ENCODE data around the gene PCMT1. TPM values are rescaled to one million over a fixed set of nuclear protein-coding genes. Genes with fewer than 3 reads are reported as not detected.
"Not testable (repeated sequence)": the region's sequence is repeated elsewhere in the genome, so short reads cannot be mapped to it uniquely, and the experiment has no call there.

The PCMT1 gene
- total RNA-seq, 1 donor from 2014 or later, result 133 TPM

GRCh38 chr6:149852180-149852579 lies 102.6 kb downstream of the PCMT1 start:
- Histone ChIP-seq H3F3A (ENCODE audit: low read depth) (no peaks in the 10 kb centered on the region), H3K9ac (no peak overlapping the region), H4K20me1 (ENCODE audit: low read depth) (no peaks in the 10 kb centered on the region), H3K4me2 (no peak overlapping the region), H3K4me3 (no peak overlapping the region), H3K79me2 (ENCODE audit: low read depth) (no peaks in the 10 kb centered on the region), H3K27me3 (no peaks in the 10 kb centered on the region), H3K36me3 (no peaks in the 10 kb centered on the region), H3K9me3 (ENCODE audit: low read depth) (no peaks in the 10 kb centered on the region), H3K4me1 (no peaks in the 10 kb centered on the region), H2AFZ (replicated peaks) (no peak overlapping the region), H3K27ac (no peak overlapping the region)
- Mint-ChIP-seq H3K9me3 (no peaks in the 10 kb centered on the region), H3K4me3 (no peak overlapping the region), H3K27ac (no peak overlapping the region), H3K27me3 (ENCODE audit: insufficient read depth, low read depth) (peaks cover 2% of the 10 kb centered on the region), H3K36me3 (peaks cover 13% of the 10 kb centered on the region), H3K4me1 (peaks cover 13% of the 10 kb centered on the region)
- no peak for DNase-seq (ENCODE audit: low spot score)
- no peak for TF ChIP-seq CTCF (IDR thresholded peaks at IDR 0.05)

DNA sequence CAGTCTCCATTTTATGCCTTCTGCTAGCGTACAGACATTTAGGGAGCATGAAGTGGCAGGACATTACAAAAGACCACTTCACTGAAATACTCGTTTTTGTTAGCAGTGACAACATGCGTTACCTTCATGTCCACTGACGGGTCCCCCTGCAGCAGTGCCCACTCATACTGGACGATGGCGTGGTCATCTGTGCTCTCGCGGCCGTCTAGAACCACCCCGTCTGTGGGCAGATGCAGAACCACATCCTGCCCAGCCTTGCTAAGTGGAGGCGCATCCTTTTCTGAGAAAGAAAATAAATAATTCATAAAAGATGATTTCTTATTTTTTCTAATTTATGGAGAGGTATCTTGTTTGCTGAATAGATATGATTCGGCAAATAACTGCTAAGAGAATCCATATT lies 103.3 kb downstream of the PCMT1 start:
- no peaks in the 10 kb centered on the region for H3K9me3 ChIP-seq (ENCODE audit: low read depth)
- H3K4me3 Mint-ChIP-seq, result no peak overlapping the region
- H3K27ac ChIP-seq, result no peak overlapping the region
- H3K79me2 ChIP-seq (ENCODE audit: low read depth), result no peaks in the 10 kb centered on the region
- no peaks in the 10 kb centered on the region for H3K36me3 ChIP-seq
- H3K27me3 Mint-ChIP-seq (ENCODE audit: insufficient read depth, low read depth), result peaks cover 2% of the 10 kb centered on the region
- TF ChIP-seq CTCF (IDR thresholded peaks at IDR 0.05), result no peak
- TF ChIP-seq EZH2phosphoT487 (IDR thresholded peaks at IDR 0.05), result no peak
- TF ChIP-seq EZH2 (IDR thresholded peaks at IDR 0.05), result no peak
- H4K20me1 ChIP-seq (ENCODE audit: low read depth), result no peaks in the 10 kb centered on the region
- no peak for DNase-seq (ENCODE audit: low spot score)
- no peaks in the 10 kb centered on the region for H3K4me1 ChIP-seq
- no peak overlapping the region for H3K27ac Mint-ChIP-seq
- H3K4me3 ChIP-seq, result no peak overlapping the region
- peaks cover 13% of the 10 kb centered on the region for H3K36me3 Mint-ChIP-seq
- peaks cover 13% of the 10 kb centered on the region for H3K4me1 Mint-ChIP-seq
- H3K4me2 ChIP-seq, result no peak overlapping the region
- no peak overlapping the region for H2AFZ ChIP-seq (replicated peaks)
- no peaks in the 10 kb centered on the region for H3F3A ChIP-seq (ENCODE audit: low read depth)
- H3K27me3 ChIP-seq, result no peaks in the 10 kb centered on the region
- no peak overlapping the region for H3K9ac ChIP-seq
- no peaks in the 10 kb centered on the region for H3K9me3 Mint-ChIP-seq

DNA sequence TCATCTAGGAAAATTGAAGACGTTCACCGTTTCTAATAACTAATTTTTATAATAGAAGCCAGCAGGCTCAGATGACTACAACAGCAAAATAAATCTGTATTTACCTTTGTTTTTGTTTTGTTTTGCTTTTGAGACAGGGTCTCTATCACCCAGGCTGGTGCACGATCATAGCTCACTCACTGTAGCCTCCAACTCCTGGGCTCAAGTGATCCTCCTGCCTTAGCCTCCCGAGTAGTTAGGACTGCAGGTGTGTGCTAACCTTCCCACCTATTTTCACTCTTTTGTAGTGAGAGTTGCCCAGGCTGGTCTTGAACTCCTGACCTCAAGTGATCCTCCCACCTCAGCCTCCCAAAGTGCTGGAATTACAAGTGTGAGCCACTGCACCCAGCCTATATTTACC lies 104.5 kb downstream of the PCMT1 start:
- not testable (repeated sequence) for H3K4me3 Mint-ChIP-seq; H3K4me3 ChIP-seq; H3K9me3 Mint-ChIP-seq; H3K27me3 Mint-ChIP-seq (ENCODE audit: insufficient read depth, low read depth); H3K9ac ChIP-seq; H3F3A ChIP-seq (ENCODE audit: low read depth); H3K36me3 ChIP-seq; H3K4me1 ChIP-seq; H2AFZ ChIP-seq (replicated peaks); H3K27ac ChIP-seq; H3K27me3 ChIP-seq; H3K27ac Mint-ChIP-seq; H4K20me1 ChIP-seq (ENCODE audit: low read depth); H3K9me3 ChIP-seq (ENCODE audit: low read depth); DNase-seq (ENCODE audit: low spot score); H3K79me2 ChIP-seq (ENCODE audit: low read depth); H3K4me2 ChIP-seq
- H3K4me1 Mint-ChIP-seq, result peaks cover 13% of the 10 kb centered on the region
- H3K36me3 Mint-ChIP-seq, result peaks cover 13% of the 10 kb centered on the region

DNA sequence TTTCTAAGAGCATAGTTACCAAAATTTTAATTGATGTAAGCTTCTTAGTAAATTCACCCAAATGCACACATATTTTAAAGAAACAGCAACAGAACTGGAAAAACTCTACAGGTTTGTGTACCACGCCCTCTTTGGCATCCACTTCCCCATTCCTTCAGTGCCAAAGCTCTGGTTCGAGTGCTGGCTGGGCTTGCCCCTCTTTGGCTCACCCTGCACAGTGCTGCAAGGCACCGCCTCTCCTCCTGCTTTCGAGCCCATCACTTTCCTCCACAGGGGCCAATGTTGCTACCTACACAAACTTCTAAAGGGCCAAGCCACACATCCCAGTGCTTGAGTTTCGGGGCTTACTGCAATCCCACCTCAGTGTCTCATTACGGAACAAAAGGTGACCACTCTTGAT lies 105.0 kb downstream of the PCMT1 start:
- H3K79me2 ChIP-seq (ENCODE audit: low read depth), result no peaks in the 10 kb centered on the region
- no peak for DNase-seq (ENCODE audit: low spot score)
- Mint-ChIP-seq H3K4me1 (peaks cover 14% of the 10 kb centered on the region), H3K36me3 (peaks cover 13% of the 10 kb centered on the region), H3K9me3 (no peaks in the 10 kb centered on the region), H3K27ac (no peak overlapping the region), H3K27me3 (ENCODE audit: insufficient read depth, low read depth) (peaks cover 2% of the 10 kb centered on the region), H3K4me3 (no peak overlapping the region)
- no peak for TF ChIP-seq EZH2 (IDR thresholded peaks at IDR 0.05)
- no peak for TF ChIP-seq CTCF (IDR thresholded peaks at IDR 0.05)
- no peak for TF ChIP-seq EZH2phosphoT487 (IDR thresholded peaks at IDR 0.05)
- H4K20me1 ChIP-seq (ENCODE audit: low read depth), result no peaks in the 10 kb centered on the region
- H3K4me1 ChIP-seq, result no peaks in the 10 kb centered on the region
- H3K36me3 ChIP-seq, result no peaks in the 10 kb centered on the region
- H2AFZ ChIP-seq (replicated peaks), result no peak overlapping the region
- H3F3A ChIP-seq (ENCODE audit: low read depth), result no peaks in the 10 kb centered on the region
- H3K4me3 ChIP-seq, result no peak overlapping the region
- no peak overlapping the region for H3K4me2 ChIP-seq
- H3K9me3 ChIP-seq (ENCODE audit: low read depth), result no peaks in the 10 kb centered on the region
- H3K27ac ChIP-seq, result no peak overlapping the region
- no peak overlapping the region for H3K9ac ChIP-seq
- no peaks in the 10 kb centered on the region for H3K27me3 ChIP-seq

All from neural progenitor cell (in vitro differentiated cells).